Ureter (tissue), 1 donor: ENCODE results near the gene PDLIM3. TPM values are rescaled to one million over a fixed set of nuclear protein-coding genes. Genes with fewer than 3 reads are reported as not detected.

ENCODE experiments used
- DNase-seq: peaks from one replicate; pipeline ENCODE4 v3.0.0-alpha.2; 2020; ENCODE audit warnings: low spot score
- total RNA-seq: library from RNA; stranded (reverse); gene quantifications from one replicate; pipeline ENCODE4 v1.2.4, GENCODE V29; 2023
- donor health status: DM: yes; HTN: yes; CAD: no.

Gene PDLIM3
- total RNA-seq, 1 donor from 2014 or later = 127 TPM

DNA sequence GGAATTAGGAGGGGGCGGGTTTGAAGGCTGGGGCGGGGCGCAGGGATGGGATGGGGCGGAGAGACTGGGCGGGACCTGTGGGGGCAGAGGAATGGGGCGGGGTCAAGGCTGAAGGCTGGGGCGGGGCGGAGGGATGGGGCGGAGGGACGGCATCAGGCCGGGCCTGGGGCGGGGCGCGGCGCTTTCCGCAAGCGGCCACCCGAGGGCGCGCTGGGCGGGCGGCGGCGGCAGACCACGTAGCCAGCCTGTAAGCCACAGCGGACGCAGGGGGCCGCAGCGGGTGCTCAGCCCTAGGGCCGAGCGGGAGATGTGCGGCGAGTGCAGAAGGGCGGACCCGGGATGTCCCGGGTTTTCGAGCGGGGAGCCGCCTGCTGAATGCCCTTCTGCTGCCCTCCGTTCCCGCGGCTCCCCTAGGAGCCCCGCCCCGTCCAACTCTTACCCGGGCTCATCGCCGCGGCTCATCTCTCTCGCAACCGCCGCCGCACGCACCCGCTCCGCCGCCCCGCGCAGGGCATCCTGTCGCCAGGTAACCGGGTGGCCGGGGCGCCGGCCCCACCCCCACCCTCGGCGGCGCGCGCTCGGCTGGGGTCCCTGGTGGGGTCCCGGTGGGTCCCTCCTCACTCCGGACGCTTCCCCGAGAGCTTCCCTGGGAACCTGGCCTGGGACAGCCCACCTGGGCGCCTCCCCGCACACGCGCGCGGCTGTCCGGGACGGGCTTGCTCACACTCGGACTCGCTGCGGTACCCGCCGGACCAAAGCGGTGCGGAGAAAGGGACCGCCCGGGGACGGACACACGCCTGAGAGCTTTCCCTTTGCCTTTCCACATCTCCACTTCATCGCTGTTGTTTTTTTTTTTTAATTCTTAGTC lies 63.8 kb downstream of the PDLIM3 start, which contains the start of gene CCDC110:
CCDC110 (minus strand) TSS at position 499 of the 868 bp plus-strand sequence; CDS start at position 449, 50 bp downstream.
- peak; percentile 97 for DNase-seq

DNA sequence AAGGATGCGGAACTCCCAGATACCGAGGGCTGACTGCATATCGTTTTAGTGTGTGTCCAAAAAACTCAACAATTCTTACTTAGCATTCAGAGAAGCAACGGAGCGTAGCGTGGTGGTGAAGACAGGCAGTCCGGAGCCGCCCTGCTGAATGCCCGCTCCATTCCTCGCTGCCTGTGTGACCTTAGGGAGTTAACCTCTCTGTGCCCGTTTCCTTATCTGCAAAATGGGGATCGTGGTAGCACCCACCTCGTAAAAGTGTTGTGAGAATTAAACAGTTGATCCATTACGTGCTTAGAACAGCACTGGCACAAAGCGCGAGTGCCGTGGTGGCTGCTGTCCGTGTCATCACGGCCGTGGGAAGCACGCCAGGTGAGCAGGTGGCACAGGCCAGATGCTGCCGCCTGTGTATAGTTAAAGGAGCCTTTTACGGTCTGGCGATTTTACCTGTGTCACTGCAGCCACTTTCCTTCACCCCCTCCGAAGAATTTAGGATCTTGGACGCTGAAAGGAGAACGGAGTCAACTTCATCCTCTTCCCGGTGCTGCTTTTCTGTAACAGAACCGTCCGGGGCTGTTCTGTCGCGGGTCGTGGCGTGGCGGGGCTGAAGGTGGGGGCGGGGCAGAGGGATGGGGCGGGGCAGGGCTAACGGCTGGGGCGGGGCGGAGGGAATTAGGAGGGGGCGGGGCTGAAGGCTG lies 64.7 kb downstream of the PDLIM3 start:
- peak; percentile 66 for DNase-seq

DNA sequence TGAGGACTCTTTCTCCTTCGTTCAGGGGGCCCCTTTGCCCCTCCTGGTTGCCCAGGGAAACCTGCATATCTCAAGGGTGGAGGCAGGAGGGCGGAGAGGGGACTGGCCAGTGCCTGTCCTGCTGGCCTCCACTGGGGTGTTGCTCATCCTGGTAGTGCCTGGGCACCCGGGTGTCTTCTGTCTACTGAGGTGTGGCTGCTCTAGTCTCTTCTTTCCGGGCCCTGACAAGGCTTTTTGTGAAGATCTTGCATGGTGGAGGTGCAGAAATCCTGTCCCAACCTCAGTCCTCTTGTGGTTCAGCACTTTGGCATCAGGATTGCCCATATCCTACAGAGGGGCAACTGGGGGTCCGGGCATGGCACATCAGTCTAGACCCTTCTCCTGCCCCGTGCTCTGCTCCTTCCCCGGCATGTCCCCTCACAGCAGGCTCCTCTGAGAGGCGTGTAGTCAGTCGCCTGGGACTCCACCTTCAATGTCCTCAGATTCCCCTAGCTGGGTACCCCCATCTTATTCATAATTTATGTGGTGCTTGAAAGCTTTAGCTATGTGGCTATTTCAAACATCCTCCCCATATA lies 65.6 kb downstream of the PDLIM3 start:
- no peak for DNase-seq

DNA sequence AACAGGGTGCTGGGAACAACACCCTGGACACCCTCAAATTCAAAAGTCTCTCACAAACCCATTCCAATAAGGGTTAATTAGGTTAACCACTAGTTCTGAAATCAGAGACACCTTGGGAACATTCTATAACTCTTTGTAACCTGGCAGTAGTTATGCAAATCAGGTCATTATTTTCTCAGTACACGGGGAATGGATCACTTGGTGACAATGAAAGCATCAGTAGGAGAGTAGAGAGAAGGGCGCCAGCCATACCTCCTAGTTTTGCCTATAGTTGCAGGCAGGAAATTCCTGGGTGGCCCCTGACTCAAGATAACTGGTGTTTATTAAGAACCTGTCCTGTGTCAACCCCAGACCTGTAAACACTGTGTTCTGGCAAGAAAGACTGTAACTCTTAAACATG lies 66.3 kb downstream of the PDLIM3 start:
- DNase-seq = no peak

DNA sequence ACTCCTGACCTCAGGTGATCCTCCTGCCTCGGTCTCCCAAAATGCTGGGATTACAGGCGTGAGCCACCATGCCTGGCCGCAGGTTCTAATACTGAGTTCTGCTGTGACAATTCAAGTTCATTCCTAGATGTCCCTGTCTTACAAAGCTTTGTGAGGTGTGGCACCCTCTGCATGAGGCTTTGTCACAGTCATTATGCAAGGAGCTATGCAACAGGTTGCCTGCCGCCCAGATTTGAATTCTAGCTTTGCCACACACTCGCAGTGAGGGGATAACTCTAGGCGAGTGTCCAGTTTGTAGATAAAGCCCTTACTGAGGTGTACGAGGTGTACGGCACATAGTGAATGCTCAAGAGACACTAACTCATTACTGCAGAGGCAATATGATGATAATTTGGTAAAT lies 67.3 kb downstream of the PDLIM3 start:
- no peak for DNase-seq

DNA sequence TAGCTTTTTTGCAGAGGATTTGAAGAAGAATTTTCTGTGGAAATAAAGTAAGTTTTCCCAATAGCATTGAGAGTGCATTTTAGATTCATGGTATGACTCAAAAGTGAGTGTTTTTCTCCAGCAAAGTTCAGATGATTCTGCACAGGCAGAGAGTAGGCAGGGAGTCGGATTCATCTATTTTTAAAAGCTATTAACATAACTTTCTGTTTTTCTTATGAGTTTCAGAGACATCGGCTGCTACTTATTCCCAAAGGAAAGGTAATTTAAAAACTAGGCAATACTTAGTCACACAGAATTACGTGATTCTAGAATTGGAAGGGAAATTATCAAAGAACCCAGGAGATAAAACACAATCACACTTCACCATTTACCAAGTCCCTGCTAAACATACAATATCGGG lies 68.2 kb downstream of the PDLIM3 start:
- no peak for DNase-seq

DNA sequence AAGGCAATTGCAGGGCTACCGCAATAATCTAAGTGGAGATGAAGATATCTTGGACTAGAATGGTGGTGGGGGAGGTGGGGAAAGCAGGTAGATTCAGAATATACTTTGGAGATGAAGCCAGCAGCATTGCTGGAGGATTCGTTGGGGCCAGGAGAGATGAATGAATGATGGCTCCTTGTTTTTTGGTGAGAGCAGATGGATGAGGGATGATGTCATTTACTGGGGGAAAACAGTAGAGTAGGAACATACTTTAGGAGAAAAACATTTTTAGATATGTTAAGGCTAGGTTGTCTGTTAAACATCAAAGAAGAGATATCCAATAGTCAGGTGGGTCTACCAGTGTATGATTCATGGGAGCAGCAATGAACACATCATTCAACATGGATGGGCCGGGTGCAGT lies 69.6 kb downstream of the PDLIM3 start:
- no peak for DNase-seq

DNA sequence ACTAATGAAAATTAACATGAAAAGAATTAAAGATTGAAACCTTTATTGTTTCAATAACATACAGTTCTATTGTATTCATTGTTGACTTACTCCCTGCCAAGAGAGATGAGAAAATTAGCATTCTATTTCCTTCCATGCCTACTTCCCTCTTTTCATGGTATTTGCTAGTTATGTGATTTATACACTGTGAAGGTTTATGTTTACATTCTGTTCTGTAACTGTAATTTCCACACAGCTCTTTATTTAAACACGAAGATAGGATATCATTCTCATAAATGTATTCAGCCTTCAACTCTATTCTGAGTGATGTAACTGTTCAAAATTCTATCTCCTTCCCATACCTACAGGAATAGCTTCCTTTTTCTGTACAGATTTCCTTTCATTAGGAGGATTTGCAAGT lies 70.4 kb downstream of the PDLIM3 start:
- no peak for DNase-seq

DNA sequence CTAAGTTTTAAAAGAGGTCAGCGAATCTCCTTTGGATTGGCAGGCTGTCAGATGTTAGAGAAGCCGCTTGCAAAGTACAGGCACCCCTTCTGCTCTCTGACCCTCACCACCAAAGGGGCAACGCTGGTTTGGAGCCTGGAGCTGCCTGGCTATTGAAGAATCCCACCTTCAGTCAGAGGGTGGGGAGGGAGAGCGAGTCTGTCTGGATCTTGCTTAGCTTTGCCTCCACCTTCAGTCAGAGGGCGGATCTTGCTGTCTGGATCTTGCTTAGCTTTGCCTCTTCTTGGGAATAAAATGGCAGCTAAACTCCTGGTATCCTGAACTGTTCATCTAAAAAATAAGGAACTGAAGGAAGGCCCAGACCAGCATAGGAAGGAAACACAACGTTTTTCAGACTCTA lies 71.1 kb downstream of the PDLIM3 start:
- no peak for DNase-seq

DNA sequence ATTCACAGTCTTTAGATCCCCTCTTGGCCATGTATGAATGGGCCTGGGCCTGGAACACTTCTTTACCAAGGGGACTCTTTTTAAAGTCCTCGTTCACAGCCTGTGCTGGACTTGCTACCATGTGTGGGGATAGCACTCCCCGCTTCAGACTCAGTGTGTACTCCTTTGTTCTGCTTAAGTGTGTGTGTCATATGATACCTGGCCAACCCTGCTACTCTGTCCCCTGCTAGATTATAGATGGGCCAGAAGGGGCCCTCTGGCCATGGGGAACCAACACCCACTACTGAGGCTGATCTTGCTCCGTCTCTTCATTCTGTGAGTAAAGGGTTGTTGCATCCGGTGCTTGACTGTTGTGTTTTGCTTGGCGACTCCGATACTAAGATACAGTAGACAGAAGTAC lies 71.8 kb downstream of the PDLIM3 start:
- DNase-seq = no peak

DNA sequence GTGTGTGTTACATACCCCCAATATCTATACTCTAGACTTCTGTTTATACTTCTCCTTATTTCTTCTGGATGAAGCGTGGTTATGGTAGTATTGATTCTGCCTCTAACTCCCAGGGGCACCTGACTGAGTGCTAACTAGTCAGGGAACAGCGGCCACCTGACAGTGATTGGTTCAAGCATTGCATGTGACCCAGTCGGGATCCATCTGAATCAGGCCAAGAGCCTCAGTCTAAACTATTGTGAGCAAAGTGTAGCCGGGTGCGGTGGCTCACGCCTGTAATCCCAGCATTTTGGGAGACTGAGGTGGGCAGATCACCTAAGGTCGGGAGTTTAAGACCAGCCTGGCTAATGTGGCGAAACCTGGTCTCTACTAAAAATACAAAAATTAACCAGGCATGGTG lies 73.7 kb downstream of the PDLIM3 start:
- no peak for DNase-seq

DNA sequence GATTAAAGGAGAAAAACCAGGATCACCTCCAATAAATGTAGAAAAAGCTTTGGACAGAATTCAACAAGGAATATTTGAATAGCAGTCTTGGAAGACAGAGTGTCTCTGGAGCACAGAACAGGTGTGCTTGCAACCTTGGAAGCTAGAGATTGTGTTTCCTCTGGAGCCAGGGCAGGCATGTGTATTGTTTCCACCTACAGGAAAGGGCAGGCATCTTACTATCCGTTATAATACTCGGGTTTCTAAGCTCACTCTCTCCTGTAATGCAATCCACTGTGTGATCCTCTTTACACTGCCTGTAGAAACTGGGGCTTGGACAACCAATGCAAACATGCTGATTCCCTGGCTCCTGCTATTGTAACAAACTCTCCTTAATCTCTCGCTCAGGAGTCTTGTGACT lies 78.2 kb downstream of the PDLIM3 start:
- DNase-seq = no peak

DNA sequence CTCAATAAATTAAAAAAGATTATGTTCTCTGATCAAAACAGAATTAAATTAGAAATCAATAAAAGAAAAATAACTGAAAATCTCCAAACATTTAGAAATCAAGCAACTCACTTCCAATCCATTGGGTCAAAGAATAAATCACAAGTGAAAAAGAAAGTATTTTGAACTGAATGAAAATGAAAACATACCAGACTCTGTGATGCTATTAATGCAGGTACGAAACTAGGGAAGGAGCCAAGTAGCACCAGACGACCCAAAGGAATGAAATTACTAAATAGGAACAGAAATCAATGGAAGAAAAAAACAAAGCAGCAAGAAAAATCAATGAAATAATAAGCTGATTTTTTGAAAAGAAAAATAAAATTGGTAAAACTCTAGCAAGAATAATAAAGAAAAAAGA lies 79.2 kb downstream of the PDLIM3 start:
- no peak for DNase-seq

Other genes with a start within 250 kb of the PDLIM3 start
- gene LRP2BP, start 139.6 kb downstream of the PDLIM3 start, total RNA-seq = 2.1 TPM
- 11.9 TPM for gene ANKRD37, start 138.7 kb downstream of the PDLIM3 start, total RNA-seq
- gene UFSP2, start 109.5 kb downstream of the PDLIM3 start, total RNA-seq = 37.3 TPM
- 2.3 TPM for gene CCDC110, start 63.8 kb downstream of the PDLIM3 start, total RNA-seq